DMS114 treated with DMSO at 0.1 percent for 48 hours (cell line): ENCODE measurements around the gene RASA2.
"Not testable (repeated sequence)": the region's sequence is repeated elsewhere in the genome, so short reads cannot be mapped to it uniquely, and the experiment has no call there.

ENCODE experiments used
- DNase-seq: peaks from one replicate; lab custom pipeline; 2025; ENCODE audit not compliant: unreplicated experiment; lab: John Stamatoyannopoulos, UW

The RASA2 gene

GRCh38 chr3:141493184-141493583, 6.4 kb downstream of the RASA2 start:
- no peak for DNase-seq

- DNase-seq, result not testable (repeated sequence)
Measured at GRCh38 chr3:141497589-141497988, 10.8 kb downstream of the RASA2 start.

GRCh38 chr3:141498598-141499223, 11.9 kb downstream of the RASA2 start:
- DNase-seq, result no peak

- DNase-seq, result no peak
Measured at GRCh38 chr3:141499284-141499683, 12.5 kb downstream of the RASA2 start.

GRCh38 chr3:141499965-141500364, 13.1 kb downstream of the RASA2 start:
- no peak for DNase-seq

- DNase-seq, result no peak
Measured at GRCh38 chr3:141500397-141500796, 13.6 kb downstream of the RASA2 start.

GRCh38 chr3:141505166-141505565, 18.3 kb downstream of the RASA2 start:
- DNase-seq, result no peak

GRCh38 chr3:141506071-141506470, 19.2 kb downstream of the RASA2 start:
- no peak for DNase-seq

- DNase-seq, result no peak
Measured at GRCh38 chr3:141507392-141508066, 20.7 kb downstream of the RASA2 start.

GRCh38 chr3:141508067-141508436, 21.2 kb downstream of the RASA2 start:
- no peak for DNase-seq

- no peak for DNase-seq
Measured at GRCh38 chr3:141511361-141511760, 24.5 kb downstream of the RASA2 start.

GRCh38 chr3:141514382-141514781, 27.6 kb downstream of the RASA2 start:
- DNase-seq, result no peak

- DNase-seq, result no peak
Measured at GRCh38 chr3:141519587-141519986, 32.8 kb downstream of the RASA2 start.

GRCh38 chr3:141521781-141522180, 35.0 kb downstream of the RASA2 start:
- no peak for DNase-seq

GRCh38 chr3:141523615-141524375, 37.0 kb downstream of the RASA2 start:
- DNase-seq, result no peak

GRCh38 chr3:141524988-141525387, 38.2 kb downstream of the RASA2 start:
- DNase-seq, result no peak

- no peak for DNase-seq
Measured at GRCh38 chr3:141525814-141526213, 39.0 kb downstream of the RASA2 start.

- no peak for DNase-seq
Measured at GRCh38 chr3:141526709-141527108, 39.9 kb downstream of the RASA2 start.

- DNase-seq, result no peak
Measured at GRCh38 chr3:141528800-141529199, 42.0 kb downstream of the RASA2 start.

GRCh38 chr3:141529256-141529655, 42.4 kb downstream of the RASA2 start:
- no peak for DNase-seq

GRCh38 chr3:141529717-141530414, 43.0 kb downstream of the RASA2 start:
- DNase-seq, result no peak

GRCh38 chr3:141530415-141530768, 43.6 kb downstream of the RASA2 start:
- no peak for DNase-seq
